Fibroblast of lung (primary cell): ENCODE data around the gene CRABP2. TPM values are rescaled to one million over a fixed set of nuclear protein-coding genes. Genes with fewer than 3 reads are reported as not detected.
A peak's percentile ranks its signal among the peaks of the same experiment; 100 is the strongest.

Source experiments
- DNase-seq, 2 donors: peaks; one replicate each; pipeline versions ENCODE4 v3.0.0 to v3.0.0-alpha.2; 2010; ENCODE audit warnings: low read depth in 2 of 2
- H2AFZ ChIP-seq: 2 replicates; pipeline ENCODE4 v1.5.1; 2012; ENCODE audit warnings: low read length, control low read depth, inconsistent platforms
- H3K27ac ChIP-seq: 2 replicates; pipeline ENCODE4 v1.5.1; 2011; ENCODE audit warnings: low read length, control low read depth; ENCODE audit not compliant: insufficient read depth
- H3K27me3 ChIP-seq: 2 replicates; pipeline ENCODE4 v1.5.1; 2011; ENCODE audit warnings: mild to moderate bottlenecking, low read length; ENCODE audit not compliant: control insufficient read depth, insufficient read depth
- H3K36me3 ChIP-seq: 2 replicates; pipeline ENCODE4 v1.5.1; 2011; ENCODE audit warnings: low read length; ENCODE audit not compliant: control insufficient read depth, insufficient read depth
- H3K4me1 ChIP-seq: 2 replicates; pipeline ENCODE4 v1.5.1; 2011; ENCODE audit warnings: low read length; ENCODE audit not compliant: control insufficient read depth, insufficient read depth; ENCODE audit errors: extremely low read depth
- H3K4me2 ChIP-seq: 2 replicates; pipeline ENCODE4 v1.5.1; 2011; ENCODE audit warnings: low read length, control low read depth; ENCODE audit not compliant: insufficient read depth; ENCODE audit errors: extremely low read depth
- H3K4me3 ChIP-seq, 4 experiments: fragments of 200-600 bp in 1 of 4; sonication (generic) in 1 of 4; replicated peaks in 1 of 4; 2 replicates each; pipeline ENCODE4 v1.5.1; 2011 to 2016; ENCODE audit warnings: low read length in 4 of 4, low read depth in 3 of 4, mild to moderate bottlenecking in 3 of 4, control low read depth in 2 of 4, inconsistent platforms in 1 of 4, mixed read lengths in 1 of 4; ENCODE audit not compliant: insufficient read depth in 1 of 4; ENCODE audit errors: control extremely low read depth in 1 of 4
- H3K79me2 ChIP-seq: 2 replicates; pipeline ENCODE4 v1.5.1; 2012; ENCODE audit warnings: mild to moderate bottlenecking, low read length, inconsistent platforms; ENCODE audit not compliant: control insufficient read depth, insufficient read depth
- H3K9ac ChIP-seq: 2 replicates; pipeline ENCODE4 v1.5.1; 2011; ENCODE audit warnings: mild to moderate bottlenecking, low read length, control low read depth; ENCODE audit not compliant: insufficient read depth
- H3K9me3 ChIP-seq: 2 replicates; pipeline ENCODE4 v1.5.1; 2012; ENCODE audit warnings: low read depth, low read length; ENCODE audit not compliant: control insufficient read depth, insufficient read depth
- H4K20me1 ChIP-seq: 2 replicates; pipeline ENCODE4 v1.5.1; 2011; ENCODE audit warnings: low read length; ENCODE audit not compliant: control insufficient read depth, insufficient read depth; ENCODE audit errors: extremely low read depth
- CTCF ChIP-seq, 2 donors: IDR thresholded peaks in 1 of 2; conservative IDR thresholded peaks in 1 of 2; 1 replicate in 1 of 2; 2 replicates in 1 of 2; pipeline ENCODE4 v1.5.1; 2011 to 2012; ENCODE audit warnings: low read length in 2 of 2, control low read depth in 1 of 2, inconsistent platforms in 1 of 2, low read depth in 1 of 2, mild to moderate bottlenecking in 1 of 2
- EZH2 ChIP-seq: IDR thresholded peaks from 2 replicates; pipeline ENCODE4 v1.5.1; 2012; ENCODE audit warnings: low read length, control low read depth, mild to moderate bottlenecking; ENCODE audit errors: missing control alignments
- polyA plus RNA-seq, 2 donors: library from polyadenylated mRNA; depleted of rRNA in 1 of 2; stranded (reverse) in 1 of 2; unstranded in 1 of 2; fragments of >200 nt; gene quantifications; 2 replicates each; pipeline ENCODE4 v1.2.1, GENCODE V29; 2011 to 2012; ENCODE audit warnings: missing spikeins in 1 of 2
- total RNA-seq: library from RNA; depleted of rRNA; stranded (reverse); fragments of >200 nt; gene quantifications from 2 replicates; pipeline ENCODE4 v1.2.1, GENCODE V29; 2014

CRABP2 gene
- total and polyA plus RNA-seq, 2 donors (not counting 1 experiment from before 2014, with no cell fraction given), result 48.9 to 70.4 TPM

- Histone ChIP-seq H3K36me3 (peaks cover 9% of the 10 kb centered on the region), H3K9ac (no peak overlapping the region), H3K79me2 (peaks cover 38% of the 10 kb centered on the region), H3K4me3 (peak overlapping the region in 3 of 4 experiments; percentile 14 to 26 (median 20)), H2AFZ (no peak overlapping the region), H3K4me1 (peaks cover 24% of the 10 kb centered on the region), H3K4me2 (peak overlapping the region; percentile 85), H4K20me1 (no peaks in the 10 kb centered on the region), H3K27ac (peak overlapping the region; percentile 36), H3K27me3 (no peaks in the 10 kb centered on the region), H3K9me3 (no peaks in the 10 kb centered on the region)
- TF ChIP-seq CTCF (conservative IDR thresholded peaks at IDR 0.05 in 1 of 2, IDR thresholded peaks at IDR 0.05 in 1 of 2; ENCODE audit: low read depth in 1 of 2, low read length in 2 of 2), result no peak
- no peak for TF ChIP-seq EZH2
- peak in 1 of 2 donors; percentile 50 for DNase-seq
Measured at GRCh38 chr1:156673387-156674121, 31.8 kb downstream of the CRABP2 start.

DNA sequence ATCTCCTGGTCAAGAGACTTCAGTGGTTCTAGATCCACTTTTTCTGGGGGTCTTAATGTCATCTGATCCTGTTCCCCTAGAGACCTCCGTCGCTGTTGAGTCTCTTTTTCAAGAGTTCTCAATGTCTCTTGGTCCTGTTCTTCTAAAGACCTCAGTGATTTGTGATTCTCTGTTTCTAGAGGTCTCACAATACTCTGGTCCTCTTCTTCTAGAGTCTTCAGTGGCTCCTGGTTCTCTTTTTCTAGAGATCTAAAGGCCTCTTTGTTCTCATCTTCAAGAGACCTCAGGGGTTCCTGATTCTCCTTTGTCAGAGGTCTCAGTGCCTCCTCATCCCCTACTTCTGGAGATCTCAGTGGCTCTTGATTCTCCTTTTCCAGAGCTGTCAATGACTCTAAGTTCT is 33.6 kb downstream of the CRABP2 start:
- DNase-seq, result no peak
- Histone ChIP-seq H3K4me2 (no peak overlapping the region), H3K27ac (no peak overlapping the region), H3K9me3 (no peaks in the 10 kb centered on the region), H3K27me3 (no peaks in the 10 kb centered on the region), H3K4me3 (no peak overlapping the region), H4K20me1 (no peaks in the 10 kb centered on the region), H3K79me2 (peaks cover 34% of the 10 kb centered on the region), H2AFZ (no peak overlapping the region), H3K36me3 (peaks cover 9% of the 10 kb centered on the region), H3K9ac (no peak overlapping the region), H3K4me1 (peaks cover 29% of the 10 kb centered on the region)
- no peak for TF ChIP-seq CTCF (conservative IDR thresholded peaks at IDR 0.05 in 1 of 2, IDR thresholded peaks at IDR 0.05 in 1 of 2; ENCODE audit: low read depth in 1 of 2, low read length in 2 of 2)
- no peak for TF ChIP-seq EZH2

- no peak overlapping the region for H3K4me3 ChIP-seq
- peaks cover 33% of the 10 kb centered on the region for H3K4me1 ChIP-seq
- no peak for DNase-seq
- H3K4me2 ChIP-seq, result no peak overlapping the region
- H3K27me3 ChIP-seq, result no peaks in the 10 kb centered on the region
- no peak overlapping the region for H3K27ac ChIP-seq
- peaks cover 9% of the 10 kb centered on the region for H3K36me3 ChIP-seq
- no peak for TF ChIP-seq CTCF (conservative IDR thresholded peaks at IDR 0.05 in 1 of 2, IDR thresholded peaks at IDR 0.05 in 1 of 2; ENCODE audit: low read depth in 1 of 2, low read length in 2 of 2)
- TF ChIP-seq EZH2, result no peak
- no peak overlapping the region for H2AFZ ChIP-seq
- no peak overlapping the region for H3K9ac ChIP-seq
- H4K20me1 ChIP-seq, result no peaks in the 10 kb centered on the region
- H3K9me3 ChIP-seq, result no peaks in the 10 kb centered on the region
- H3K79me2 ChIP-seq, result peaks cover 24% of the 10 kb centered on the region
Measured at GRCh38 chr1:156670791-156671190, 34.6 kb downstream of the CRABP2 start.
